Liver (tissue), 9 donors: Measurements from ENCODE around the gene MEGF10. TPM values are rescaled to one million over a fixed set of nuclear protein-coding genes. Genes with fewer than 3 reads are reported as not detected.

Source experiments
- DNase-seq: peaks from one replicate; pipeline ENCODE4 v3.0.0-alpha.2; 2017; ENCODE audit warnings: low spot score
- H3K27ac ChIP-seq, 2 donors: one replicate each; pipeline ENCODE4 v1.7.0; 2013; ENCODE audit warnings: inconsistent platforms in 2 of 2, low read length in 2 of 2, control low read depth in 1 of 2, low read depth in 1 of 2, mild to moderate bottlenecking in 1 of 2
- H3K27me3 ChIP-seq, 4 donors: one replicate each; pipeline versions ENCODE4 v1.6.1 to v1.7.0; 2013; ENCODE audit warnings: low read length in 3 of 4, inconsistent platforms in 1 of 4, mild to moderate bottlenecking in 1 of 4, moderate library complexity in 1 of 4; ENCODE audit not compliant: control insufficient read depth in 4 of 4, insufficient read depth in 4 of 4
- H3K36me3 ChIP-seq, 4 donors: one replicate each; pipeline versions ENCODE4 v1.6.1 to v1.7.0; 2013; ENCODE audit warnings: low read length in 3 of 4, mild to moderate bottlenecking in 3 of 4, low read depth in 1 of 4, moderate library complexity in 1 of 4; ENCODE audit not compliant: control insufficient read depth in 4 of 4, insufficient read depth in 3 of 4
- H3K4me1 ChIP-seq, 4 donors: one replicate each; pipeline versions ENCODE4 v1.6.1 to v1.7.0; 2013; ENCODE audit warnings: low read length in 3 of 4, mild to moderate bottlenecking in 3 of 4, moderate library complexity in 1 of 4; ENCODE audit not compliant: control insufficient read depth in 4 of 4, insufficient read depth in 4 of 4
- H3K4me3 ChIP-seq, 3 donors: one replicate each; pipeline versions ENCODE4 v1.6.1 to v1.7.0; 2013; ENCODE audit warnings: low read length in 3 of 3, control low read depth in 1 of 3, low read depth in 1 of 3, mild to moderate bottlenecking in 1 of 3
- H3K9ac ChIP-seq, 2 donors: one replicate each; pipeline ENCODE4 v1.7.0; 2013; ENCODE audit warnings: low read length in 2 of 2, mild to moderate bottlenecking in 2 of 2, moderate library complexity in 2 of 2, control low read depth in 1 of 2, low read depth in 1 of 2
- H3K9me3 ChIP-seq, 4 donors: one replicate each; pipeline versions ENCODE4 v1.6.1 to v1.7.0; 2013; ENCODE audit warnings: low read length in 3 of 4; ENCODE audit not compliant: control insufficient read depth in 4 of 4
- EGR1 ChIP-seq, 2 donors: IDR thresholded peaks; 2 replicates each; pipeline ENCODE4 v1.6.1; 2016 to 2018; ENCODE audit warnings: antibody characterized with exemption in 2 of 2, low read depth in 2 of 2
- FOXA1 ChIP-seq: IDR thresholded peaks from 2 replicates; pipeline ENCODE4 v1.6.1; 2016; ENCODE audit warnings: antibody characterized with exemption
- GABPA ChIP-seq, 2 donors: IDR thresholded peaks in 1 of 2; conservative IDR thresholded peaks in 1 of 2; 2 replicates each; pipeline ENCODE4 v1.6.1; 2016; ENCODE audit warnings: antibody characterized with exemption in 2 of 2, mild to moderate bottlenecking in 1 of 2, moderate library complexity in 1 of 2
- RXRA ChIP-seq, 2 donors: IDR thresholded peaks; 2 replicates each; pipeline ENCODE4 v1.6.1; 2017 to 2018; ENCODE audit warnings: antibody characterized with exemption in 2 of 2, mild to moderate bottlenecking in 1 of 2
- SP1 ChIP-seq: IDR thresholded peaks from 2 replicates; pipeline ENCODE4 v1.6.1; 2018; ENCODE audit warnings: antibody characterized with exemption, mild to moderate bottlenecking
- TAF1 ChIP-seq: conservative IDR thresholded peaks from 2 replicates; pipeline ENCODE4 v1.6.1; 2016; ENCODE audit warnings: antibody characterized with exemption, mild to moderate bottlenecking
- YY1 ChIP-seq: IDR thresholded peaks from 2 replicates; pipeline ENCODE4 v1.6.1; 2016; ENCODE audit warnings: antibody characterized with exemption, mild to moderate bottlenecking
- WGBS: extraction: QIAGEN DNeasy Blood & Tissue Kit; methylation state at CpG from one replicate; pipeline ENCODE4 v1.1.7; 2013; 5-methylcytosine and 5-hydroxymethylcytosine counted together
- polyA plus RNA-seq, 2 donors: library from polyadenylated mRNA; stranded (reverse) in 1 of 2; unstranded in 1 of 2; fragments of 200-250 nt in 1 of 2; fragments of >200 nt in 1 of 2; fragmentation: Nextera tagmentation in 1 of 2; extraction: Ambion mirVana in 1 of 2; gene quantifications; one replicate each; pipeline versions ENCODE4 v1.2.1 to v1.2.3, GENCODE V29; 2013 to 2015
- total RNA-seq, 2 donors: library from RNA; depleted of rRNA; stranded (reverse); fragments of >200 nt; gene quantifications; one replicate each; pipeline ENCODE4 v1.2.3, GENCODE V29; 2014
- TF ChIP-seq, protein P1 (sequence below): IDR thresholded peaks from 2 replicates; pipeline ENCODE4 v1.6.1; 2016; ENCODE audit warnings: antibody characterized with exemption
- TF ChIP-seq, protein P2 (sequence below): IDR thresholded peaks from 2 replicates; pipeline ENCODE4 v1.6.1; 2016; ENCODE audit warnings: antibody characterized with exemption
- TF ChIP-seq, protein P3 (sequence below): IDR thresholded peaks from 2 replicates; pipeline ENCODE4 v1.6.1; 2016; ENCODE audit warnings: antibody characterized with exemption
- TF ChIP-seq, protein P4 (sequence below): fragments of 150-350 bp; IDR thresholded peaks from 2 replicates; pipeline ENCODE4 v1.5.1; 2017; ENCODE audit warnings: improper control_type of control experiment, low read depth, low read length; ENCODE audit not compliant: missing input control
- donor health status: healthy.
- donor health status: healthy.
- donor health status: healthy.
- donor health status: healthy.
- donor health status: healthy.

The MEGF10 gene
- total and polyA plus RNA-seq, 4 donors: 0.05 to 1.0 (median 0.33) TPM; not detected in 1

DNA sequence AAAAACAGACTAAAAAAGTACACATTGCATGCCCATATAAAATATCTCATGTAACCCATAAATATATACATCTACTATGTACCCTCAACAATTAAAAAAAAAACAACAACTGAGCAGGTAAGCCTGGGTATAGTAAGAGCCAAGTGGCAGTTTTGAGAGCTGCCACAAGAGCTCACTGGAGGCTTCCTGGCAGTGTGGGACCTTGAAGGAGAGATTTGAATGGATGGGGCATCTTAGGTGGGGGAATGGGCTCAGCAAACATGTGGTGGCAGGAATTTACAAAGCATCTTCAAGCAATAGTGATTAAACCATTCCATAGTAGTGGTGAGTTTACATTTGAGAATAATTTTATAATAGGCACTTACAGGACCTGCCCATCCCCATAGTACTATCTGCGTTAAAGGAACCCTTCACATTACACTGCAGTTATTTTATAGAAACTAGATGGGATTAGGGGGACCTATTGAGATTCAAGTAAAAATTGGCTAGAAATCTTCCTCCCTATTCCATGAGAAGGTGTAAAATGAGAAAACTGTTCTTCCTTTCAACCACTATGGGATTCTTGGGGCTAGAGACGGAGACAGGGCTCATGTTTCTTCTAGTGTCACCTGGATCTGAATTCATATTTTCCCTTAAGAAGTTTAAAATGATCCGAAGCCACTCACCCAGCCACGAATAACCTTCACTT, 6.9 kb downstream of the MEGF10 start:
- TF ChIP-seq EGR1 (IDR thresholded peaks at IDR 0.05; ENCODE audit: low read depth in 2 of 2): no peak
- TF ChIP-seq SP1: no peak
- TF ChIP-seq YY1: no peak
- no peaks in the 10 kb centered on the region for H3K9me3 ChIP-seq
- no peaks in the 10 kb centered on the region for H3K36me3 ChIP-seq
- no peak overlapping the region for H3K9ac ChIP-seq
- 57% methylated on average over 4 of the region's 4 CpGs for WGBS
- peaks cover 0 to 3% (median 0%) of the 10 kb centered on the region in 4 donors for H3K27me3 ChIP-seq
- no peak for DNase-seq
- no peak overlapping the region for H3K4me3 ChIP-seq
- no peaks in the 10 kb centered on the region for H3K4me1 ChIP-seq
- no peak overlapping the region for H3K27ac ChIP-seq

DNA sequence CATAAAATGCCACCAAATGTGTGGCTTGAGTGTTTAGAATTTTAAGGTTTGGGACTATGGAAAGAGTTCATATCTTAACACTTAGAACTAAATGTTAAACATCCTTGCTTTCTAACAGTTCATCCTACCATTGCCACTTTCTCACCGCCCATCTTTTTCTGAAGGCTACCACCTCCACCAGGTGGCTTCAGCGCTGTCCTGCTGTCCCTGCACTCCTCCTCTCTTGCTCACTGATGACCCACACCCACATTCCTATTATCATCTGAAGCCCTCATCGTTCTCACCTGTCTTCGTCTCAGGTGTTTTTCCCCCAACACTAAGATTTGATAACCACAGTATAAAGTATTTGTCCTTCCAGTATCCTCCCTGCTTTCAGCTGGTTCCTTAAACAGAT, 7.4 kb downstream of the MEGF10 start:
- Histone ChIP-seq H3K27ac (no peak overlapping the region), H3K9me3 (no peaks in the 10 kb centered on the region), H3K27me3 (peaks cover 0 to 3% (median 0%) of the 10 kb centered on the region in 4 donors), H3K9ac (no peak overlapping the region), H3K4me3 (no peak overlapping the region), H3K36me3 (no peaks in the 10 kb centered on the region), H3K4me1 (no peaks in the 10 kb centered on the region)
- 78% methylated on average over 4 of the region's 4 CpGs for WGBS
- TF ChIP-seq EGR1 (IDR thresholded peaks at IDR 0.05; ENCODE audit: low read depth in 2 of 2) (no peak), FOXA1 (no peak), YY1 (no peak), GABPA (IDR thresholded peaks at IDR 0.05 in 1 of 2, conservative IDR thresholded peaks at IDR 0.05 in 1 of 2) (no peak), RXRA (IDR thresholded peaks at IDR 0.05) (no peak), TAF1 (no peak)
- TF ChIP-seq, protein P1, sequence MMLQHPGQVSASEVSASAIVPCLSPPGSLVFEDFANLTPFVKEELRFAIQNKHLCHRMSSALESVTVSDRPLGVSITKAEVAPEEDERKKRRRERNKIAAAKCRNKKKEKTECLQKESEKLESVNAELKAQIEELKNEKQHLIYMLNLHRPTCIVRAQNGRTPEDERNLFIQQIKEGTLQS: no peak
- TF ChIP-seq, protein P2, sequence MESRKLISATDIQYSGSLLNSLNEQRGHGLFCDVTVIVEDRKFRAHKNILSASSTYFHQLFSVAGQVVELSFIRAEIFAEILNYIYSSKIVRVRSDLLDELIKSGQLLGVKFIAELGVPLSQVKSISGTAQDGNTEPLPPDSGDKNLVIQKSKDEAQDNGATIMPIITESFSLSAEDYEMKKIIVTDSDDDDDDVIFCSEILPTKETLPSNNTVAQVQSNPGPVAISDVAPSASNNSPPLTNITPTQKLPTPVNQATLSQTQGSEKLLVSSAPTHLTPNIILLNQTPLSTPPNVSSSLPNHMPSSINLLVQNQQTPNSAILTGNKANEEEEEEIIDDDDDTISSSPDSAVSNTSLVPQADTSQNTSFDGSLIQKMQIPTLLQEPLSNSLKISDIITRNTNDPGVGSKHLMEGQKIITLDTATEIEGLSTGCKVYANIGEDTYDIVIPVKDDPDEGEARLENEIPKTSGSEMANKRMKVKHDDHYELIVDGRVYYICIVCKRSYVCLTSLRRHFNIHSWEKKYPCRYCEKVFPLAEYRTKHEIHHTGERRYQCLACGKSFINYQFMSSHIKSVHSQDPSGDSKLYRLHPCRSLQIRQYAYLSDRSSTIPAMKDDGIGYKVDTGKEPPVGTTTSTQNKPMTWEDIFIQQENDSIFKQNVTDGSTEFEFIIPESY: no peak
- TF ChIP-seq, protein P3, sequence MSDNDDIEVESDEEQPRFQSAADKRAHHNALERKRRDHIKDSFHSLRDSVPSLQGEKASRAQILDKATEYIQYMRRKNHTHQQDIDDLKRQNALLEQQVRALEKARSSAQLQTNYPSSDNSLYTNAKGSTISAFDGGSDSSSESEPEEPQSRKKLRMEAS: no peak
- TF ChIP-seq, protein P4, sequence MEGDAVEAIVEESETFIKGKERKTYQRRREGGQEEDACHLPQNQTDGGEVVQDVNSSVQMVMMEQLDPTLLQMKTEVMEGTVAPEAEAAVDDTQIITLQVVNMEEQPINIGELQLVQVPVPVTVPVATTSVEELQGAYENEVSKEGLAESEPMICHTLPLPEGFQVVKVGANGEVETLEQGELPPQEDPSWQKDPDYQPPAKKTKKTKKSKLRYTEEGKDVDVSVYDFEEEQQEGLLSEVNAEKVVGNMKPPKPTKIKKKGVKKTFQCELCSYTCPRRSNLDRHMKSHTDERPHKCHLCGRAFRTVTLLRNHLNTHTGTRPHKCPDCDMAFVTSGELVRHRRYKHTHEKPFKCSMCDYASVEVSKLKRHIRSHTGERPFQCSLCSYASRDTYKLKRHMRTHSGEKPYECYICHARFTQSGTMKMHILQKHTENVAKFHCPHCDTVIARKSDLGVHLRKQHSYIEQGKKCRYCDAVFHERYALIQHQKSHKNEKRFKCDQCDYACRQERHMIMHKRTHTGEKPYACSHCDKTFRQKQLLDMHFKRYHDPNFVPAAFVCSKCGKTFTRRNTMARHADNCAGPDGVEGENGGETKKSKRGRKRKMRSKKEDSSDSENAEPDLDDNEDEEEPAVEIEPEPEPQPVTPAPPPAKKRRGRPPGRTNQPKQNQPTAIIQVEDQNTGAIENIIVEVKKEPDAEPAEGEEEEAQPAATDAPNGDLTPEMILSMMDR: no peak
- DNase-seq: no peak

DNA sequence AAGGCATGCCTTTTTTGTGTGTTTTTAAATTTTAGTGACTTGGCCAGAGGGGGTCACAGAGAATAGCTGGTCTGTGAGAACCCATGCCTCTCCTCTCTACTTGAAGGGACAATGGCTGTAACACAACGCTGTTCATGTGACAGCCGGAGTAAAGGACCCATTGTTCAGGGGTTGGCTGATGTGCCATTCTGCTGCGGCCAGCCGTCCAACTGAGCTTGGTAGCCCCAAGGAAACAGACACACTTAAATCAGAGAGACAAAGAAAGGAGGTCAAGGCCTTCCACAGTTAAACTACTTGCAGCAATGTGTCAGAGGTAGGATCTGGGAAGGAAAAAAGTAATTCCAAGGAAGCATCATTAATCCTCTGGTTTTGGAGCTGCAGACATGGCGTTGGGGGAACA, 8.1 kb downstream of the MEGF10 start:
- Histone ChIP-seq H3K27ac (no peak overlapping the region), H3K4me3 (no peak overlapping the region), H3K9me3 (no peaks in the 10 kb centered on the region), H3K27me3 (peaks cover 0 to 3% (median 0%) of the 10 kb centered on the region in 4 donors), H3K9ac (no peak overlapping the region), H3K36me3 (no peaks in the 10 kb centered on the region), H3K4me1 (no peaks in the 10 kb centered on the region)
- DNase-seq: no peak
- WGBS: 91% methylated on average over 5 of the region's 5 CpGs
- TF ChIP-seq, protein P3: no peak
- TF ChIP-seq EGR1 (IDR thresholded peaks at IDR 0.05; ENCODE audit: low read depth in 2 of 2): no peak
